ENCODE measurements around the gene GALR3.

DNA sequence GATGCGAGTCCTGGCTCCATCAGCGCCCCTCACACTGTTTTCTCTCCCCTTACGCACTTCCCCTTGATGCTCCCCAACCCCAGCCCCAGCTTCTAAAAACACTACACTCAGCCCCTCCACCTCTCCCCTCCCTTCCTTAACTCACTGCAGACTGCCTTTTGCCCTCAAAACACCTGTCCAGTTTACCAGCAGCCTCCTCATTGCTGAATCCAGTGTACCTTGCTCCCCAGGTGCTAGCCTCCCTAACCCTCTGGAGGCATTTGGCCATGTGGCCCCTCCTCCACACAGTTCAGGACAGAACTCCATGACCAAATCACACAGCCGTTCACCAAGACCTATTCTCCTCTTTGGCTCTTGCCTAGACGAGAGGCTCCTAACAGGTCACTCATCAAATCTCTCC, 2.8 kb upstream of the GALR3 start:
- TF ChIP-seq, protein P1, sequence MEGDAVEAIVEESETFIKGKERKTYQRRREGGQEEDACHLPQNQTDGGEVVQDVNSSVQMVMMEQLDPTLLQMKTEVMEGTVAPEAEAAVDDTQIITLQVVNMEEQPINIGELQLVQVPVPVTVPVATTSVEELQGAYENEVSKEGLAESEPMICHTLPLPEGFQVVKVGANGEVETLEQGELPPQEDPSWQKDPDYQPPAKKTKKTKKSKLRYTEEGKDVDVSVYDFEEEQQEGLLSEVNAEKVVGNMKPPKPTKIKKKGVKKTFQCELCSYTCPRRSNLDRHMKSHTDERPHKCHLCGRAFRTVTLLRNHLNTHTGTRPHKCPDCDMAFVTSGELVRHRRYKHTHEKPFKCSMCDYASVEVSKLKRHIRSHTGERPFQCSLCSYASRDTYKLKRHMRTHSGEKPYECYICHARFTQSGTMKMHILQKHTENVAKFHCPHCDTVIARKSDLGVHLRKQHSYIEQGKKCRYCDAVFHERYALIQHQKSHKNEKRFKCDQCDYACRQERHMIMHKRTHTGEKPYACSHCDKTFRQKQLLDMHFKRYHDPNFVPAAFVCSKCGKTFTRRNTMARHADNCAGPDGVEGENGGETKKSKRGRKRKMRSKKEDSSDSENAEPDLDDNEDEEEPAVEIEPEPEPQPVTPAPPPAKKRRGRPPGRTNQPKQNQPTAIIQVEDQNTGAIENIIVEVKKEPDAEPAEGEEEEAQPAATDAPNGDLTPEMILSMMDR (IDR thresholded peaks at IDR 0.05): no peak
- TF ChIP-seq POLR2AphosphoS5 (IDR thresholded peaks at IDR 0.05; ENCODE audit: insufficient read depth in 1 of 2, low read depth in 1 of 2): no peak
- TF ChIP-seq POLR2A (IDR thresholded peaks at IDR 0.05): no peak
